ENCODE data around the gene SDHA.

- no peak for TF ChIP-seq YY1 (IDR thresholded peaks at IDR 0.05; ENCODE audit: insufficient read depth, insufficient replicate concordance, low read depth, low read length)
- TF ChIP-seq, protein P1, sequence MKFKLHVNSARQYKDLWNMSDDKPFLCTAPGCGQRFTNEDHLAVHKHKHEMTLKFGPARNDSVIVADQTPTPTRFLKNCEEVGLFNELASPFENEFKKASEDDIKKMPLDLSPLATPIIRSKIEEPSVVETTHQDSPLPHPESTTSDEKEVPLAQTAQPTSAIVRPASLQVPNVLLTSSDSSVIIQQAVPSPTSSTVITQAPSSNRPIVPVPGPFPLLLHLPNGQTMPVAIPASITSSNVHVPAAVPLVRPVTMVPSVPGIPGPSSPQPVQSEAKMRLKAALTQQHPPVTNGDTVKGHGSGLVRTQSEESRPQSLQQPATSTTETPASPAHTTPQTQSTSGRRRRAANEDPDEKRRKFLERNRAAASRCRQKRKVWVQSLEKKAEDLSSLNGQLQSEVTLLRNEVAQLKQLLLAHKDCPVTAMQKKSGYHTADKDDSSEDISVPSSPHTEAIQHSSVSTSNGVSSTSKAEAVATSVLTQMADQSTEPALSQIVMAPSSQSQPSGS (CRISPR knock-in tag; IDR thresholded peaks at IDR 0.05), result no peak
- TF ChIP-seq AFF4 (CRISPR knock-in tag; IDR thresholded peaks at IDR 0.05), result no peak
- TF ChIP-seq, protein P2, sequence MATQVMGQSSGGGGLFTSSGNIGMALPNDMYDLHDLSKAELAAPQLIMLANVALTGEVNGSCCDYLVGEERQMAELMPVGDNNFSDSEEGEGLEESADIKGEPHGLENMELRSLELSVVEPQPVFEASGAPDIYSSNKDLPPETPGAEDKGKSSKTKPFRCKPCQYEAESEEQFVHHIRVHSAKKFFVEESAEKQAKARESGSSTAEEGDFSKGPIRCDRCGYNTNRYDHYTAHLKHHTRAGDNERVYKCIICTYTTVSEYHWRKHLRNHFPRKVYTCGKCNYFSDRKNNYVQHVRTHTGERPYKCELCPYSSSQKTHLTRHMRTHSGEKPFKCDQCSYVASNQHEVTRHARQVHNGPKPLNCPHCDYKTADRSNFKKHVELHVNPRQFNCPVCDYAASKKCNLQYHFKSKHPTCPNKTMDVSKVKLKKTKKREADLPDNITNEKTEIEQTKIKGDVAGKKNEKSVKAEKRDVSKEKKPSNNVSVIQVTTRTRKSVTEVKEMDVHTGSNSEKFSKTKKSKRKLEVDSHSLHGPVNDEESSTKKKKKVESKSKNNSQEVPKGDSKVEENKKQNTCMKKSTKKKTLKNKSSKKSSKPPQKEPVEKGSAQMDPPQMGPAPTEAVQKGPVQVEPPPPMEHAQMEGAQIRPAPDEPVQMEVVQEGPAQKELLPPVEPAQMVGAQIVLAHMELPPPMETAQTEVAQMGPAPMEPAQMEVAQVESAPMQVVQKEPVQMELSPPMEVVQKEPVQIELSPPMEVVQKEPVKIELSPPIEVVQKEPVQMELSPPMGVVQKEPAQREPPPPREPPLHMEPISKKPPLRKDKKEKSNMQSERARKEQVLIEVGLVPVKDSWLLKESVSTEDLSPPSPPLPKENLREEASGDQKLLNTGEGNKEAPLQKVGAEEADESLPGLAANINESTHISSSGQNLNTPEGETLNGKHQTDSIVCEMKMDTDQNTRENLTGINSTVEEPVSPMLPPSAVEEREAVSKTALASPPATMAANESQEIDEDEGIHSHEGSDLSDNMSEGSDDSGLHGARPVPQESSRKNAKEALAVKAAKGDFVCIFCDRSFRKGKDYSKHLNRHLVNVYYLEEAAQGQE (IDR thresholded peaks at IDR 0.05; ENCODE audit: borderline replicate concordance in 1 of 2, low read depth in 1 of 2, low read length in 2 of 2), result no peak
- TF ChIP-seq AGO2 (optimal IDR thresholded peaks at IDR 0.05; ENCODE audit: low read depth, low read length), result no peak
- TF ChIP-seq POLR2A (IDR thresholded peaks at IDR 0.05; ENCODE audit: insufficient read depth in 1 of 2, low read depth in 2 of 2, low read length in 2 of 2), result no peak
- TF ChIP-seq ZFX (CRISPR knock-in tag; IDR thresholded peaks at IDR 0.05; ENCODE audit: low read depth), result no peak
Measured at GRCh38 chr5:189486-189885, 28.6 kb upstream of the SDHA start.
